HG02852 (cell line): ENCODE results near the gene SMIM45.
A peak's percentile ranks its signal among the peaks of the same experiment; 100 is the strongest.
"Not testable (repeated sequence)": the region's sequence is repeated elsewhere in the genome, so short reads cannot be mapped to it uniquely, and the experiment has no call there.

ENCODE experiments used
- ATAC-seq: cut with Tn5 transposase; IDR thresholded peaks from one replicate; pipeline ENCODE4 v1.9.1; 2021; ENCODE audit warnings: mild to moderate bottlenecking, moderate library complexity; ENCODE audit not compliant: unreplicated experiment

Gene SMIM45

GRCh38 chr22:41933411-41934177 lies 18.4 kb upstream of the SMIM45 start:
- no peak for ATAC-seq

- no peak for ATAC-seq
These were observed 17.5 kb upstream of the SMIM45 start for GRCh38 chr22:41934284-41935014.

- ATAC-seq = no peak
These were observed 17.0 kb upstream of the SMIM45 start for GRCh38 chr22:41935015-41935351.

GRCh38 chr22:41935509-41935908 lies 16.4 kb upstream of the SMIM45 start:
- no peak for ATAC-seq

- no peak for ATAC-seq
These were observed 15.1 kb upstream of the SMIM45 start for GRCh38 chr22:41936894-41937169.

- ATAC-seq = peak; percentile 45
These were observed 11.7 kb upstream of the SMIM45 start for GRCh38 chr22:41939981-41940831.

GRCh38 chr22:41940832-41941765 lies 10.9 kb upstream of the SMIM45 start:
- ATAC-seq = no peak

GRCh38 chr22:41943661-41944209 lies 8.2 kb upstream of the SMIM45 start:
- ATAC-seq = no peak

- peak; percentile 80 for ATAC-seq
These were observed 5.1 kb upstream of the SMIM45 start, which contains the start of gene CENPM for GRCh38 chr22:41946629-41947423. Gene CENPM, minus strand, starts transcription at chr22:41947152. Its CDS starts 76 bp downstream, at chr22:41947076.

GRCh38 chr22:41947424-41948080 lies 4.4 kb upstream of the SMIM45 start:
- ATAC-seq = no peak

- no peak for ATAC-seq
These were observed 3.8 kb upstream of the SMIM45 start for GRCh38 chr22:41948142-41948541.

- ATAC-seq = not testable (repeated sequence)
These were observed 3.0 kb upstream of the SMIM45 start for GRCh38 chr22:41948928-41949296.

GRCh38 chr22:41949297-41949965 lies 2.5 kb upstream of the SMIM45 start:
- ATAC-seq = no peak

GRCh38 chr22:41952713-41953112 lies 763 bp downstream of the SMIM45 start:
- no peak for ATAC-seq

GRCh38 chr22:41957941-41958556 lies 6.1 kb downstream of the SMIM45 start:
- ATAC-seq = no peak

- ATAC-seq = no peak
These were observed 11.6 kb downstream of the SMIM45 start for GRCh38 chr22:41963453-41964111.

GRCh38 chr22:41964112-41964491 lies 12.2 kb downstream of the SMIM45 start:
- ATAC-seq = no peak

- ATAC-seq = no peak
These were observed 14.3 kb downstream of the SMIM45 start for GRCh38 chr22:41966225-41966606.
